ENCODE measurements around the gene KCNB1. TPM values are rescaled to one million over a fixed set of nuclear protein-coding genes. Genes with fewer than 3 reads are reported as not detected.

KCNB1 gene
- total RNA-seq = not detected

DNA sequence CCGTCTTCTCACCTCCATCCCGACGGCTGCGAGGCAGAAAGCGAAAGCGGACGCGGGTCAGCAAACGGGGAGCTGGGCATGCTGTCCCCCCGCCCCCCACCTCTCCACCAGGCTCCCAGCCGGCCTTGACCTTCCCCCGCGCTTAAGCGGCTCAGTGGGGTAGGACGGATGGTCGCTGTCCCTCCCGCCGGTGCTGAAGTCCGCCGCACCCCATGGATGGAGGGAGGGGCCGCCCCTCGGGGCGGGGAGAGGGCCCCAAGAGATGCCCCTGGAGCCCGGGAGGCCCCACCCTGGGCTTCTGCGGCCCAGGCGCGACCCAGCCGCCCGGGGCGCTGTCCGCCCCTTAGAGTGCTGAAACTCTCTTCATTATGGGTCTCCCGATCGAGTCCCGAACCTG lies at the start of gene KCNB1:
Gene KCNB1 (minus strand): TSS at position 48 of the 397 bp plus-strand sequence. CDS start 188 bp downstream, outside the sequence.

Other genes with a start within 250 kb of the KCNB1 start
- gene ZNFX1, start 204.6 kb downstream of the KCNB1 start, total RNA-seq = 100 to 1,000 TPM; 101 to 142 TPM
- gene PTGIS, start 85.5 kb upstream of the KCNB1 start, total RNA-seq = under 1 TPM in 1 of 2 donors, not detected in 1; 0.33 TPM
- 10 to 100 TPM; 57.8 to 63.6 TPM for gene B4GALT5, start 231.2 kb upstream of the KCNB1 start, total RNA-seq